Effector memory CD8-positive, alpha-beta T cell (primary cell): ENCODE data around the gene PRSS8.
A peak's percentile ranks its signal among the peaks of the same experiment; 100 is the strongest.

Experiments
- ATAC-seq: fragments of 150-1000 bp; cut with Tn5 transposase; replicated peaks from 2 replicates; pipeline ENCODE4 v1.10.0; 2021; ENCODE audit warnings: mild to moderate bottlenecking, moderate library complexity
- DNase-seq, 3 experiments: peaks; one replicate each; pipeline ENCODE4 v3.0.0; 2021
- H3K27ac Mint-ChIP-seq, 2 donors: one replicate each; pipeline ENCODE4 v1.8.0; 2022; ENCODE audit warnings: mild to moderate bottlenecking in 2 of 2, mixed read lengths in 2 of 2, moderate library complexity in 2 of 2
- H3K27me3 Mint-ChIP-seq, 2 donors: one replicate each; pipeline ENCODE4 v1.8.0; 2022; ENCODE audit warnings: mixed read lengths in 2 of 2
- H3K36me3 Mint-ChIP-seq: one replicate; pipeline ENCODE4 v1.8.0; 2022; ENCODE audit warnings: mild to moderate bottlenecking, moderate library complexity, mixed read lengths; ENCODE audit not compliant: insufficient read depth
- H3K4me1 Mint-ChIP-seq, 2 donors: one replicate each; pipeline ENCODE4 v1.8.0; 2022; ENCODE audit warnings: low read depth in 2 of 2, mixed read lengths in 2 of 2
- H3K4me3 Mint-ChIP-seq, 2 donors: one replicate each; pipeline ENCODE4 v1.8.0; 2022; ENCODE audit warnings: mild to moderate bottlenecking in 2 of 2, mixed read lengths in 2 of 2, moderate library complexity in 2 of 2
- H3K9me3 Mint-ChIP-seq, 2 donors: one replicate each; pipeline ENCODE4 v1.8.0; 2022; ENCODE audit warnings: mixed read lengths in 2 of 2

PRSS8 gene

GRCh38 chr16:31083556-31083955, 52.0 kb downstream of the PRSS8 start:
- DNase-seq (no peak), ATAC-seq (no peak)
- peaks cover 17 to 31% of the 10 kb centered on the region in 2 donors for H3K4me1 Mint-ChIP-seq
- no peak overlapping the region for H3K4me3 Mint-ChIP-seq
- peak overlapping the region in 1 of 2 donors; percentile 49 for H3K27ac Mint-ChIP-seq
- H3K27me3 Mint-ChIP-seq: no peaks in the 10 kb centered on the region
- H3K9me3 Mint-ChIP-seq: no peaks in the 10 kb centered on the region
- peaks cover 27% of the 10 kb centered on the region for H3K36me3 Mint-ChIP-seq

GRCh38 chr16:31083081-31083480, 52.4 kb downstream of the PRSS8 start:
- Mint-ChIP-seq H3K4me3 (no peak overlapping the region), H3K27me3 (no peaks in the 10 kb centered on the region), H3K4me1 (peaks cover 21 to 32% of the 10 kb centered on the region in 2 donors), H3K27ac (peak overlapping the region in 1 of 2 donors; percentile 49), H3K36me3 (peaks cover 31% of the 10 kb centered on the region), H3K9me3 (no peaks in the 10 kb centered on the region)
- no peak for DNase-seq
- ATAC-seq: no peak

- ATAC-seq: no peak
- H3K4me3 Mint-ChIP-seq: no peak overlapping the region
Measured at GRCh38 chr16:31082368-31083045, 53.0 kb downstream of the PRSS8 start.

More at GRCh38 chr16:31082368-31083045, 53.0 kb downstream of the PRSS8 start:
- no peak for DNase-seq
- H3K27ac Mint-ChIP-seq: peak overlapping the region; percentile 27 to 52
- H3K27me3 Mint-ChIP-seq: no peaks in the 10 kb centered on the region
- no peaks in the 10 kb centered on the region for H3K9me3 Mint-ChIP-seq
- peaks cover 36% of the 10 kb centered on the region for H3K36me3 Mint-ChIP-seq
- peaks cover 25 to 37% of the 10 kb centered on the region in 2 donors for H3K4me1 Mint-ChIP-seq
